HG03066 (cell line): ENCODE data around the gene LIN28A.
"Not testable (repeated sequence)": the region's sequence is repeated elsewhere in the genome, so short reads cannot be mapped to it uniquely, and the experiment has no call there.

ENCODE experiments used
- ATAC-seq: cut with Tn5 transposase; IDR thresholded peaks from one replicate; pipeline ENCODE4 v1.9.1; 2021; ENCODE audit warnings: low read depth; ENCODE audit not compliant: unreplicated experiment

Gene LIN28A, protein sequence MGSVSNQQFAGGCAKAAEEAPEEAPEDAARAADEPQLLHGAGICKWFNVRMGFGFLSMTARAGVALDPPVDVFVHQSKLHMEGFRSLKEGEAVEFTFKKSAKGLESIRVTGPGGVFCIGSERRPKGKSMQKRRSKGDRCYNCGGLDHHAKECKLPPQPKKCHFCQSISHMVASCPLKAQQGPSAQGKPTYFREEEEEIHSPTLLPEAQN

DNA sequence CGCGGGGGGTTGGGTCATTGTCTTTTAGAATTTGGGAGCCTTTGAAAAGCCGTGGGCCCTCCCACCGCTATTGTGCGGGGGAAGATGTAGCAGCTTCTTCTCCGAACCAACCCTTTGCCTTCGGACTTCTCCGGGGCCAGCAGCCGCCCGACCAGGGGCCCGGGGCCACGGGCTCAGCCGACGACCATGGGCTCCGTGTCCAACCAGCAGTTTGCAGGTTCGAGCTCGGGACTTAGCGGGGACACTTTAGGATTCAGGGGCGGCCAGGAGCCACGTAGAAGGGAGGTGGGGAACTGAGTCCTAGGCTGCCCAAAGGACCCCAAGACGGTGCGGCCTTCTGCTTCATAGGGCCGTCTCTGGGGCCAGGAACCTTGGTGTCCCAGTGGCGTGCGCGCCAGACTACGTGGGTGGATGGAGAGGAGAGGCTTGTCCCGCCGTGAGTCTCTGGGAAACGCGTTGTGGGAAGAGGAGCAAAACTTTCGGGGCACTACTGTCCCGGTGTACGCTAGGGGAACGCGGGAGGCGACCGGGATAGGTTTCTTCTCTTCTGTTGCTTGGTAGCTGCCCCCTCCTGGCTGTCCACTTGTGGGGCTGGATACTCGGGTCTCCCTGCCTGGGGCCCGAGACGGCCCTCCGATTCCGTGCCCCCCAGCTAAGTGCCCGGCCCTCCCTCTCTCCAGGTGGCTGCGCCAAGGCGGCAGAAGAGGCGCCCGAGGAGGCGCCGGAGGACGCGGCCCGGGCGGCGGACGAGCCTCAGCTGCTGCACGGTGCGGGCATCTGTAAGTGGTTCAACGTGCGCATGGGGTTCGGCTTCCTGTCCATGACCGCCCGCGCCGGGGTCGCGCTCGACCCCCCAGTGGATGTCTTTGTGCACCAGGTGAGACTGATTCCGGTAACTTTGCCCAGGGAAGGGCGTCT lies at the start of gene LIN28A:
Gene LIN28A (plus strand): TSS at position 112 of the 918 bp plus-strand sequence. CDS start 75 bp downstream, at position 187.
- no peak for ATAC-seq

DNA sequence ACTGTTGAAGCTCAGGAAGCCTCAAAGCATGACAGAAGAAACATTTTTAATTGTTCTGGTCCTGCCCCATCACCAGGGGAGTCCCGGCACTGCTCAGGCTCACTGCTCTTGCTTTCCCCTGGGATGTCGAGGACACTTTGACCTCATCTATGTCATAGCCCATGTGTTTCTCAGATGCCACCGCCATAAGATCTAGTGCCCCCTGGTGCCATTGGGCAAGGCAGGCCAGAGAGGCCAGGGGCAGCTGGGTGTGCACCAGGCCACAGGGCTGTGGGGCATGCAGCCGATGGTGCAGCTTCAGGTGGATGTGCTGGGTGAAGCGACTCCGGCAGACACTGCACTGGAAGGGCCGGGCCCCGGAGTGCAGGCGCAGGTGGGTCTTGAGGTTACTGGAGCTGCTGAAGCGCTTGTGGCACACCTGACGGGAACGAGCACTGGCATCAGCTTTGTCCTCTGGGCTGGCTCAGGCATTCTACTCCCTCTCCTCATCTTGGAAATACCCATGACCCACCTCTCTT lies 49.0 kb upstream of the LIN28A start:
- no peak for ATAC-seq

DNA sequence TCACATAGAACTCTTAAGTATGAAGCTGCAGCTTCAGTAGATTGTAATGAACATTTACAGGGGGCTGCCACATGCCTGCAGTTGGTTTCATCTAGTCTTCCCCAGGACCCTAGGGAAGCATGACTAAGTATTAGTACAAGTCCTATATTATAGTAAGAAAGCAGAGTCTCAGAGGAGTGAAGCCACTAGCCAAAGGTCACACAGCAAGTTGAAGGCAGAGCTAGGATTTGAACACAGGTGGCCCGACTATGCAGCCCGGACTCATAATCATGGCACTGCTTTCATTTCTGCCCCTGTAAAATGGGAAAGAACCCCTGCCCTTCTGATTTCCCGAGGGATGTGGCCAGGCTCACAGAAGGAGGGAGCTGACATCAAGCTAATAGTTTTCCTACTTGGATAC lies 48.3 kb upstream of the LIN28A start:
- ATAC-seq = no peak

DNA sequence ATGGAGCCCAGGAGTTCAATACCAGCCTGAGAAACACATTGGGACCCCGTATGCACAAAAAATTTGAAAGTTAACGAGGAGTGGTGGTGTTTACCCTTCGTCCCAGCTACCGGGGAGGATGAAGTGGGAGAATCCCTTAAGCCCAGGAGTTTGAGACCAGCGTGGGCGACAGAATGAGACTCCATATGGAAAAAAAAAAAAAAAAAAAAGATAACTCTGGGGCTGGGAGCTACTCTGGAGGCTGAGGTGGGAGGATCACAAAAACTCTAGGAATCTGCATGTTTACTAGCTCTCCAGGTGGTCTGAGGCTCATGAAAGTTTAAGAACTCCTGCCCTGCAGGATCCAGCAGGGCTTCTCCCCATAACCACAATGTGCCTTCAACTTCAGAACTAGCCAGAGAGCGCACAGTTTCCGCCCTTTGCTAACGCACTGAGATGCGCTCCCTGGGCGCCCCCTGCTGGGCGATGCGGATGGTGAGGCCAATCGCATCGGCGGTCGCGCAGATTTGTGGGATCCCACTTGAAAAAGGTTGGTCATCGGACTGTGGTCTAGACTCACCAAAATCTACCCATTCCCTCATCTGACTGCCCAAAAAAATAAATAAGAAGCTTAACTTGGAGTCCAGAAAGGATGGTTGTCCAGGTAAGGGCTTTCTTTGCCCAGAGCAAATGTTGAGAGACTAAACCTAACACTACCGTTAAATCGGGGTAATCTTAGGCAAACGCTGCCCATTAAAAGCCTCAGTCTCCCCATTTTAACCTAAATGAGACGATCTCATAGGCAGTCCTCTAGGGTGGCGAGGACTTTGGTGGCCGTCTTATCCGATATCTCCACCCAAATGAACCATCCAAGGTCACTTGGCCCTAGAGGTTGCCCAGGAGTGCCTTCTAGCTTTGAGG lies 46.8 kb upstream of the LIN28A start:
- ATAC-seq = no peak

DNA sequence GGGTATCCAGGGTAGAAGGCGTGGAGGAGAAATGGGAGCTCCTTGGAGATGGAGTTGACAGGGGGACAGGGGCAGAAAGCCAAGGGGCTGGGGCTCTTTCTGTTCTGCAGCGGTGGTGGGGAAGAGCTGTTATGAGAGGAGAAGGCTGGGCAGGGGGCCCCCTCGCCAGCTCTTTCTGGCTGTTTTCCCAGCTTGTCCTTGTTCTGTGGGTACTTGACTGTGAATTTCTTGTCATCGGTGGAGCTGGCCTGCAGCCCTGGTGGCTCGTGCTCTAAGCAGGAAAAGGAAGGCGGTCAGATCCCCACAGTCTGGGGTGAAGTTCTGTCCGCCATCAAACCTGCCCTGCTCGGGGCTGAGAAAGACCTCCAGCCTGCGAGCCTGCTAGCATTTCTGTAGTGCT lies 45.7 kb upstream of the LIN28A start:
- no peak for ATAC-seq

DNA sequence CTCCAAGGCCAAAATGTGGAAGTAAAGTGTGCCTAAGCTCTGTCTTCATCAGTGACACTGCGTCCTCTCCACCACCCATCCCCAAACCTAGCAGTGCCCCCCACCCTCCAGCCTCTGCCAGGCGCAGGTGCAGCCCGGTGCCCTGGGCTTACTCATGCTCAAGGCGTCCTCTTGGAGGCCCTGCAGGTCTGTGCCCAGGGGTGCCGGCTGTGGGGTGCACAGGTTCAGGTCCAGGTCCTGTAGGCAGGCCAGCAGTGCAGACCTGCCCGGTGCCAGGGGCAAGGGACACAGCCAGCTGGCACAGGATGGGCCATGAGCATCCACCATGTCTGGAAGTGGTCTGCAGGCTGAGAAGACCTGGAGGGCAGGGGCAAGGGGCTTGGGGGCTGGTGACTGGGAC lies 43.2 kb upstream of the LIN28A start:
- no peak for ATAC-seq

DNA sequence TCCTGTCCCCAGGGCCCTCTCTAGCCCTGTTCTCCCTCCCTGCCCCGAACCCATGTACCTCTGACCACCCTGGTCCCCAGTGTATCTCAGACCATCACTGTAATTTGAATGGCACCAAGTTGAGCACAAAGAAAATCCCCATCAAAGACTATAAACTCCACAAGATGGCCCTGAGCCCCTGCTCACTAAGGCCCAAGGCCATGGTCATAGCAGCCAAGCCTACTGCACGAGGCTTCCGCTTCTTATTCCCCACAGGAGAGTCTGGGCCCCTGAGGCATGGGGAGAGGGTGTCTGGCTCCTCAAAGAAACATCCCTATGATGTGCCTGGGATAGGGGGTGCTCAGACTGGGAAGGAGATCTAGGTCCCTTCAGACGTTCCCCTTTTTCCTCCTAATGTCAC lies 42.6 kb upstream of the LIN28A start:
- ATAC-seq = no peak

DNA sequence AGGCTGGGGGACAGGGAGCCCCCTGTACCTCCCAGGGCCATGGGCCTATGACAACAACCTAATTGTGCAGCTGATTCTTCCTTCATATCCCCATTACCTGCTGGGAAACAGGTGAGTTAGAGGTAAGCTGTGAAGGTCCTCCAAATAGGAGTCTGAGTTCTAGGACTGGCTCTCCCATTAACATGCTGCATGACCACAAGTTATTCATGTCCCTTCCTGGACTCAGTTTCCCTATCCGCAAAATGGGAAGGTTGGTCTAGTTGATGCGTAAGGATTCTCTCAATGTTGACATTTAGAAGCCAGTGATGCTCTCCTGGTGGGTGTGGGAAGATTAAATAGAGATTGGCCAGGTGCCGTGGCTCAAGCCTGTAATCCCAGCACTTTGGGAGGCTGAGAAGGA lies 42.1 kb upstream of the LIN28A start:
- ATAC-seq = no peak

DNA sequence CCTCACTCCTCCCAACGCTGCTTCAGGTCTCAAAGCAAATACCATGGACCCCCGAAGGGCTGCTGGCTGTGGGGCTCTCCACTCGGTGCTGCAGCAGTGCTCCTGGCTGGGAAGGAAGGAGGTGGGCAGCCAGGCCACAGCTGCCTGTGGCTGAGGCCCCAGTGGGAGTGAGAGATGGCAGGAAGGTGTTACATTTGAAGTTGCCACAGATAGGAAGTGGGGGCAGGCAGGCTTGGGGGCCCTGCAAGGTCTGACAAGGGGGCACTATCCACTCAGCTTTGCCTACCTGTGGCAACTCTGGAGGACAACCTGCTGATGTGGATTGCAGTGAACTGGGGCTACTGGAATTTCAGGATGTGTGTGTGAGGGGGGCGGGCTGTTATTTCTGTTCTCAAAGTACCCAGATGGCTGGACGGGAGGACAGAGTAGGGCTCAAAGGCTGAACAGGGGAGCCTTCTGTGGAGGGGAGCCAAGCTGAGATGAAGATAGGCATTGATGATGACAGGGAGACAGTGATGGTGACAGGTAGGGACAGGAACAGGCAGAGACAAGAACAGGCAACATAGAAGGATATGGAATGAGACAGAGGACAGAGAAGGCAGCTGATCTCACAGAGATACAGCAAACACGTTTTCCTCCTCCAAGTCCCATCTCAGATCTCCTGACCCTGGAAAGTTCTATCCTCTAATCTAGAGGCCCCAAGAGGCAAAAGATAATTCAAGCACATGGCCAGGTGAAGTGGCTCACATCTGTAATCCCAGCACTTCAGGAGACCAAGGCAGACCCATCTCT lies 39.8 kb upstream of the LIN28A start:
- no peak for ATAC-seq

DNA sequence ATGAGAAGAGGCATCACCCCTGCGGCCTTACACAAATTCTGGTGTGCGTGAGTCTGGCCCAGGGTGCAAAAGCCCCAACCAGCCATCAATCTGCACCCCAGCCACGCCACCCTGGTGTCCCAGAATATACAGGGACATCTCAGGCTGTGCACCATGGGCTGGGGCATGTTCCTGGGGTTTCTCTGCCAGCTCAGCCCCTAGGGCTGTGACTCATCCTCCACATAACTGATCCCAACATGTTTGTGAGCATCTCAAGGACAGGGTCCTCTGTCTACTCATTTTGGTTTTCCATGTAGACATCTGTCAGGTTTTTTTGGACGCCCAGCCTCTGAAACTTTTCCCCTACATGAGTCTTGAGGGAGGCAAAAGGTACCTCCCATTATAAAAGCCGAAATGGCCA lies 38.6 kb upstream of the LIN28A start:
- ATAC-seq = no peak

DNA sequence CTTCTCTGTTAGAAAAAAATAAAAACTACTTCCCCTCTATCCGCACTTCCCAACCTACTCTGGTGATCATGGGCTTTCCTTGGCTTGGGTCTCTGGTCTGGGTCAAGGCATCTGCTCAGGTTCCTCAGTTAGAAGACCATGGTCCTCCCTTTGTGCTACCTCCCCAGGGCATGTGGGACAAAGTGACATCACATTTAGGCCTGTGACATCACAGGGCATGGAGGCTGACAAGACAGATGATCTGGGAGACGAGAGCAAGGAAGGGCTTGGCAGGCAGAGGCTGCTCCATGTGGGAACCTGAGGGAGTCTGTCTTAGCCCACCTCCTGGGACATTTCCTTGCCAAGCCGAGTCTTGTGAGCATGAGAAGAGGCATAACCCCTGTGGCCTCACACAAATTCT lies 38.0 kb upstream of the LIN28A start, which contains the start of gene ZNF683:
Gene ZNF683 (minus strand): TSS at position 140 of the 400 bp plus-strand sequence. CDS start 4,179 bp downstream, outside the sequence.
- not testable (repeated sequence) for ATAC-seq

DNA sequence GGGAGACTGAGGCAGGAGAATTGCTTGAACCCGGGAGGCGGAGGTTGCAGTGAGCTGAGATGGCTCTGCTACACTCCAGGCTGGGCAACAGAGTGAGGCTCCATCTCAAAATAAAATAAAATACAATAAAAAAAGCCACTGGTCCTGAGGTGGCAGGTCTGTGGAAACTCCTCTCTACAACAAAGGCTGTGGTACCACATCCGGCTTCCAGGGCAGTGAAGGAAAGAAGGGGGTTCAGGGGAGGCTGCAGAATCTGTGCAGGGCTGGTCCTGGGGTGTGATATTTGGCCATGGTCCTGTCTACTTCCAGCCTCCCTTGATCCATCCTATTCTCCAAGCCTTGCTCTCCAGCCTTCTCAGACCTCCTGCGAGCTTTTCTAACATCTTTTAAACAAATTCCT lies 37.3 kb upstream of the LIN28A start:
- ATAC-seq = no peak

DNA sequence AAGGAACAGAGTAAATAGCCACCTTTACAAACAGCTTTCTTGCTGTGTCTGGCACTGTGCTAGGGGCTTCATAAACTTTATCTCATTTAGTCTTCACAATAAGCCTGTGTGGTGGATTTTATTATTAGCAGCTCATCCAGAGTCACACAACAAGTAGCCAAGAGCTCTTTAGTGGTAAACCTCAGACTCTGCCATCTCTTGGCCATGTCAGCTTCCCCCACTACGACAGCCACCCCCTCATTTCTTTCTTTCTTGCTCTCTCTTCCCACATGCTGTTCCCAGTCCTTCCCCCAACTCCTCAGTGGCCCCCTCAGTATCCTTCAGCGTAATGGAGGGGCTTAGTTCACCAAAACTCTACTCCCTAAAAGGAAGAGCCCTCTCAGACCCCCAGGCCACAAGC lies 36.8 kb upstream of the LIN28A start:
- no peak for ATAC-seq

DNA sequence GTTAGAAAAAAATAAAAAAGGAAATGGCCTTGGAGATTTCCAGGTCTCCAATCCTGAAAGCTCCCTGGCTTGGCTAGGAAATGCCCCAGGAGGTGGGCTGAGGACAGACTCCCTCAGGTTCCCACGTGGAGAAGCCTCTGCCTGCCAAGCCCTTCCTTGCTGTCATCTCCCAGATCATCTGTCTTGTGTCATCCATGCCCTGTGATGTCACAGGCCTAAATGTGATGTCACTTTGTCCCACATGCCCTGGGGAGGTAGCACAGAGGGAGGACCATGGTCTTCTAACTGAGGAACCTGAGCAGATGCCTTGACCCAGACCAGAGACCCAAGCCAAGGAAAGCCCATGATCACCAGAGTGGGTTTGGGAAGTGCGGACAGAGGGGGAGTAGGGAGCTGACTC lies 36.3 kb upstream of the LIN28A start:
- not testable (repeated sequence) for ATAC-seq

DNA sequence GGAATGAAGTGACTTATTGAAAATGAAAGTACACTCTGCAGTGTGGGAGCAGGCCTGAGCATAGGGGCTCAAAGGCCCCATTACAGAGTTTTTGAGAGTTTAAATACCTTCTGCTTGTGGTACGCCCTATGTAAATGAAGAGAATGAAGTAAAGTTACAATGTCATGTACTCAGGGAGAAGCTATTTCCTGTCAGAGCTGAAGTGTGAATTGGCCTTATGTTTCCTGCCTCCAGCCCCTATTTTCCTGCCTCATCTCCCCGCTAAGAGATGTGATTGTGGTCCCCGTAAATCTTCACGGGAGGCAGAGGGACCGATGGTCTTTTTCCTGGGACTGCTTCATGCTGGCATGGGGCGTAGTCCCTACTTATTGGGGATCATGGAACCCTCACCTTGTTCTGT lies 35.5 kb upstream of the LIN28A start:
- no peak for ATAC-seq

DNA sequence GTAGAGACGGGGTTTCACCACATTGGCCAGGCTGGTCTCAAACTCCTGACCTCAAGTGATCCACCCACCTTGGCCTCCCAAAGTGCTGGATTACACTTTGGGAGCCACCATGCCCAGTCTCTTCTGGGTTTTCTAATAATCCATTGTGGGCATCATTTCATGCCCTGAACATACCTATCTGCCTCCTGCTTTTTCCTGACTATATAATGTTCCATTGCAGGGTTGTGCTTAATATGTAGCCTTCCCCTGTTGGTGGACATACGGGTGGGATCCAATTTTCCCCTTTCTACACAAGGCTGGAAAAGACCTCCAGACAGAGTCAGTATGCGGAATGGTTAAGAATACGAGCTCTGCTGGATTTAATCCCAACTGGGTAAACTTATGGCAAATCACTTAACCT lies 34.6 kb upstream of the LIN28A start:
- no peak for ATAC-seq

DNA sequence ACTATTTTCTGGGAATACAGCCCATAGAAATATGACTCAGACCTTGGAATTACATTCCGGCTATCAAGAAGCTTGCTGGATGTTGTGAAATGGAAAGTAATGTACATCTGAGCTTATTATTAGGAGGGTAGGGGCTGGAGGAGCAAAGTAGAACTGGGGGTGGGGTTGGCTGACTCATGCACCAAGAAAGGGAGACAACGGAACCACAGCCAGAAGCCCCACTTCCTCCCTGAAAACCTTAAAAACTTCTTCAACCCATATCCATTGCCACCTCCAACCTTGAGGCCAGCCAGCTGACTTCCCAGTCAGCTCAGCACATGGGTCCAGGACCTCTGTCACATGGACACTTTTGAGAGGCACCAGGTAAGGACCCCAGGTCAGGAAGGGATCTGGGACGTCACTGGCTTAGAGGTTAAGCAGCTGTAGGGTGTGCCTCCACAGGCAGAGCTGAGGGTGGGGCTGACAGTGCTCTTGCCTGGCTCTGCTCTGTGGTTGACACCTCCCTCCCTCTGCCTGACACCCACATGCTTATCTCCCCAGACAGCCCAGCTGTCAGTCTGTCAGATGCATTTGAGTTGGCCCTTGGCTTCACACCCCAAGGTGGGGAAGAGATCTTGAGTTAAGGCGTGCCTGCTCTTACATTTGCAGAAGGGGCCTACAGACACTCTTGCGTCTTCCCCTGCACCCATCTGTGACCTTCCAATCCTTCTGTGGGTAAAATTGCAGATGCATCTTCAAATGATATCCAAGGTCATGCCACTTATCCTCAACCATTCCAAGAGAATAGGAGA lies 32.3 kb upstream of the LIN28A start:
- peak; percentile 90 for ATAC-seq

DNA sequence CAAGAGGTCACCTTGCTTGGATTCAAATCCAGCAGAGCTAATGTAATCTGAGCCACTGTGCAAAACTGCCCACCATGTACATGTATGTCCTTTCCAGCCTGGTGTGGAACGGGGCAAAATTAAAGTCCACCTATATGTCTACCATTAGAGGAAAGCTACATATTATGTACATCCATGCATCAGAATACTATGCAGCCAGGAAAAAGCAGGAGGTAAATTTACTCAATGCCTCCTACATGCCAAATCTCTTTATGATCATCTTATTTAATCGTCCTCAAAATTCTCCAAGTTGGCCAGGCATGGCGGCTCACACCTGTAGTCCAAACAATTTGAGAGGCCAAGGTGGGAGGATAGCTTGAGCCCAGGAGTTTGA lies 31.8 kb upstream of the LIN28A start:
- no peak for ATAC-seq

DNA sequence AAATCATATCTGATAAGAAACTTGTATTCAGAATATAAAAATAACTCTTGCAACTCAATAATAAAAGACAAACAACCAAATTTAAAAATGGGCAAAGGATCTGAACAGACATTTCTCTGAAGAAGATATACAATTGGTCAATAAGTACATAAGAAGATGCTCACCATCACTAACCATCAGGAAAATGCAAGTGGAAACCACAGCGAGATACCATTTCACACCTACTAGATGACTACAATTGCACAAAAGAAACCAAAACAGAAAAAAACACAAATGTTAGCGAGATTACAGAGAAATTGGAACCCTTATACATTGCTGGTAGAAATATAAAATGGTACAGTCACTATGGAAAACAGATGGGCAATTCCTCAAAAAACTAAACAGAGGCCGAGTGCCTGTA lies 26.5 kb upstream of the LIN28A start:
- no peak for ATAC-seq
